Measurements from ENCODE around the gene PCSK5.

The PCSK5 gene

DNA sequence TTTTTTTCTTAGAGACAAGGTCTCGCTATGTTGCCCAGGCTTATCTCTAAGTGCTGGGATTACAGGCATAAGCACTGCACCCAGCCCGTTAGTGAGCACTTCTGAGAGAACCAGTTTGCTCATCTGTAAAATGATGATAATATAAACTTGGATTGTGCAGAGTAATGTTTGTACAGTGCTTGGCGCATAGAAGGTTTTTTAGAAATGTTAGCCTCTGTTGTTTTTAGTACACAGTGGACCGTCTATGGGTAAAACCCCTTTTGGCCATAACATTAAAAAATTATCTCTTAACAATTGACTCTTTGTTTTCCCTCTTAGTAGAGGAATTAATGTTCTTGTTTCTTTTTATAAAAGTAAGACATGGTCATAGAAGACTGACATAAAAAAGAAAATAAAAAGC, 202.1 kb downstream of the PCSK5 start:
- H3K27me3 Mint-ChIP-seq (ENCODE audit: low read depth), result no peaks in the 10 kb centered on the region
- H3K4me1 Mint-ChIP-seq (ENCODE audit: low read depth), result no peaks in the 10 kb centered on the region
- no peaks in the 10 kb centered on the region for H3K36me3 Mint-ChIP-seq (ENCODE audit: low read depth)
- no peaks in the 10 kb centered on the region for H3K9me3 Mint-ChIP-seq
- no peak overlapping the region for H3K4me3 Mint-ChIP-seq
- H3K27ac Mint-ChIP-seq, result no peak overlapping the region

DNA sequence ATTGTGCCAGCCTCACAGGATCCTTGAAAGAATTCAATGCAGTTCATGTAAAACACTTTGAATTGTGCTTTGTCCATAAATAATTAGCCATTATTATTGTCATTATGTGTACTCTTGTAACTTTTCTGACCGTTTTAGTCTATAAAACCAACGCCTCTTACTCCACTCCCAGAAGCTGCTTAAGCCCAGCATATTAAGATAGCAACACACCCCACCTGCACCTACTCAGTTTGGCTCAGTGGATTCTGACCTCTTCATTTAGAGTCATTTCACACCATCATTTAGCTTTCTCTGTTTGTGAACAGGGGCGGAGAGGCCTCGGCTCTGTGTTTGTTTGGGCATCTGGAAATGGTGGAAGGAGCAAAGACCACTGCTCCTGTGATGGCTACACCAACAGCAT, 205.1 kb downstream of the PCSK5 start:
- H3K4me3 Mint-ChIP-seq, result no peak overlapping the region
- H3K27ac Mint-ChIP-seq, result no peak overlapping the region
- peaks cover 3% of the 10 kb centered on the region for H3K4me1 Mint-ChIP-seq (ENCODE audit: low read depth)
- peaks cover 3% of the 10 kb centered on the region for H3K36me3 Mint-ChIP-seq (ENCODE audit: low read depth)
- H3K9me3 Mint-ChIP-seq, result no peaks in the 10 kb centered on the region
- H3K27me3 Mint-ChIP-seq (ENCODE audit: low read depth), result no peaks in the 10 kb centered on the region

DNA sequence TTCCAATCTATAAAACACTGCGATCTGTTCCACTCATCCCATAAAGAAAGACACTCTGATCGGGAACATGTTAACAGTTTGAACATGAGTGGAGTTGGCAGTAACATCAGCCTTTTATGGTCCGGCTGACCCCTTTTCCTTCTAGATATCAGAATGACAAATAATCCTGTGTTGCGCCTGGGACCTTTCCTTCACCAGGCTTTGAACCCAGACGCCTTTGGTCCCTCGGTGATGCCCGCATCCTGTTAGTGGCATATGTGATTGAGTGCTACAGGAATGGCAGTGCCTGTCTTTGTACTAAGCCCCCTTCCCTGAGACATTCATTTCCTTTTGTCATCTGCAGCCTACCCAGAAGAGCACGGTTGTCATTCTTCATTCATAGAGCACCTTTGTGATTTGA, 209.0 kb downstream of the PCSK5 start:
- Mint-ChIP-seq H3K4me1 (ENCODE audit: low read depth) (peaks cover 16% of the 10 kb centered on the region), H3K4me3 (no peak overlapping the region), H3K27me3 (ENCODE audit: low read depth) (no peaks in the 10 kb centered on the region), H3K9me3 (no peaks in the 10 kb centered on the region), H3K27ac (no peak overlapping the region), H3K36me3 (ENCODE audit: low read depth) (peaks cover 16% of the 10 kb centered on the region)

DNA sequence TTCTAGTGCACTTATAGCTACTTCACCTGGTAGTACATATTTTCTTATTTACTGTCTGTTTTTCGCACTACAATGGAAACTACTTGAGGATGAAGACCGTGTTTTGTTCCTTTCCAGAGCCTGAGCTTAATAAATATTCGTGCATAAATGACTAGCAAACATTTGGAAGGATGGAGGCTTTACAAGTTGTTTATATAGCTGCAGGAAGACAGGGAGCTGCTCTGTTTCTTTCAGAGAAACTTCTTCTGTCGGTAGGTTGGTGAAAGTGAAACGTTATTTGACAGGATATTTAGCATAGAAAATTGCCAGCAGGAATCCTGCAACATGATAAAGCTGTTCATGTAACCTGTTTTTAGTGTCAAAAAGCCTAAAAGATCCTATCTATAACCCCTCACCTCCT, 210.6 kb downstream of the PCSK5 start:
- Mint-ChIP-seq H3K4me1 (ENCODE audit: low read depth) (peaks cover 16% of the 10 kb centered on the region), H3K9me3 (no peaks in the 10 kb centered on the region), H3K36me3 (ENCODE audit: low read depth) (peaks cover 16% of the 10 kb centered on the region), H3K27ac (no peak overlapping the region), H3K27me3 (ENCODE audit: low read depth) (no peaks in the 10 kb centered on the region), H3K4me3 (no peak overlapping the region)

DNA sequence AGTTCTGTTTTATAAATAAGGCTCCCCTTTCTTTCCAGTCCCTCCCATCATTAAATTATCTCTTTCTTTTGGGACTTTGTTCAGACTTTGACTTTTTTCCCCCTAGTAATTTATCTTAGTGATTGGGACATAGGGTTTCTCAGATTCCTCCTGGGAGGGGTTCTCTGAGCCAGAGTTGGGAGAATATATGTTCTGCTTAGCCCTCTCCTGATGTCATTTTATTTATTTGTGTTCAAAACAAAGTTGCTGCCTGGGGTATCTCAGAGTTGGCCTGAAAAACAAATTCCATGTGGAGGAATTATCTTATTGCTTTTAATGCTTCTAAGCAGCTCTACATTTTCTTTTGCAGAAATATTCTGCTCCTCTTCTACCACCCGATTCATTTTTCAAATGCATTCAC, 211.0 kb downstream of the PCSK5 start:
- Mint-ChIP-seq H3K4me1 (ENCODE audit: low read depth) (peaks cover 16% of the 10 kb centered on the region), H3K9me3 (no peaks in the 10 kb centered on the region), H3K27me3 (ENCODE audit: low read depth) (no peaks in the 10 kb centered on the region), H3K36me3 (ENCODE audit: low read depth) (peaks cover 16% of the 10 kb centered on the region), H3K27ac (no peak overlapping the region), H3K4me3 (no peak overlapping the region)

DNA sequence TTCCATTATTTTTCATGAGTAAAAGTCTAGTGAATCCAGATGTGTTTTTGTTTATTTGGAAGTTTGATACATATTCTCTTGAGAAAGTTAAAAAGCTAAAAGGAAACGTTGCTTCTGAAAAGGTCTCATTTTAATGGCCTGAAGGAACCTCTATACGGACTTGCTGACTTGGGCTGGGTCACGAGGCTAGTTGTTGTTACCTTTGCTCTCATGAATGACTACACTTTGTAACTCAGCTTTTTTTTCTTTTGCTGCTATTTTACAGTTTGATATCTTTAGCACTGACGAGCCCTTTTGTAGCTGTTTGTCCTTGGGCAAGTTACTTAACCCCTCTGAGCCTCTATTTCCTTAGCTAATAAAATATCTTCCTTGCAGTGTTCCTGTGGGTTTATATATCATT, 211.5 kb downstream of the PCSK5 start:
- no peak overlapping the region for H3K4me3 Mint-ChIP-seq
- no peak overlapping the region for H3K27ac Mint-ChIP-seq
- peaks cover 16% of the 10 kb centered on the region for H3K4me1 Mint-ChIP-seq (ENCODE audit: low read depth)
- no peaks in the 10 kb centered on the region for H3K9me3 Mint-ChIP-seq
- H3K36me3 Mint-ChIP-seq (ENCODE audit: low read depth), result peaks cover 16% of the 10 kb centered on the region
- no peaks in the 10 kb centered on the region for H3K27me3 Mint-ChIP-seq (ENCODE audit: low read depth)

DNA sequence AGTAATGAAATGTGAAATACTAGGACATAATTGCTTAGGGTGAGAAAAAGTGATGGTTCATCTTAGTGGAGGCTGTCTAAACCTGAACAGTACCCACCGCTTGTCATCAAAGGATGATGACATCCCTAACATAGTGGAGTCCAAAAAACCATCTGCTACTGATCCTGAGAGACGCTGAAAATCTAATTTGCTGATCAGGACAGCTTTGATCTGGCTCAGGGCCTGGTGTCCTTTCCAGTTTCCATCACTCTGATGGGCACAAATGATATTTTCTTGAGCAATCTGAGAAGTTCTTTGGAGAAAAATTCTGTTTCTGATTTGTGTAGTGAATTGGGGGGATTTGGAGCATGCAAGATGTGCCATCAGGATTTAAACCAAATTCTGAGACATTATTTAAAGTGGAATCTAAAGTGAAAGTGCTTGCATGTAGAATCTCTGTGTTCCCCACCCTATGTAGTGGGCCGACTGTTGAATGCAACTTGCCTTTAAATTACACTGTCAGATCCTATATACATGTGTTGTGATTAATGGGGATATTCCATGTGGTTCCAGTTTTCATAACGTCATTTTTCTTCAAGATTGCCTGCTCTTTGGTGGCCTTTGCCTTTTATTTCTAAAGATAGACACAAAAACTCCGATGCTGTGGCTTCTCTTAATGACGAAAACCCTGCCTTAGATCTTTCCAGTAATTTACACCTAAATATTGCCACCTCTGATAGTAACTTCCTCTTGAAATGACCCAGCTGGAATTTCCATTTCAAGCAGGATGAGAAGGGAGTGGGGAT, 213.2 kb downstream of the PCSK5 start:
- Mint-ChIP-seq H3K9me3 (no peaks in the 10 kb centered on the region), H3K4me3 (no peak overlapping the region), H3K27ac (no peak overlapping the region), H3K27me3 (ENCODE audit: low read depth) (no peaks in the 10 kb centered on the region), H3K36me3 (ENCODE audit: low read depth) (peaks cover 22% of the 10 kb centered on the region), H3K4me1 (ENCODE audit: low read depth) (peaks cover 16% of the 10 kb centered on the region)

DNA sequence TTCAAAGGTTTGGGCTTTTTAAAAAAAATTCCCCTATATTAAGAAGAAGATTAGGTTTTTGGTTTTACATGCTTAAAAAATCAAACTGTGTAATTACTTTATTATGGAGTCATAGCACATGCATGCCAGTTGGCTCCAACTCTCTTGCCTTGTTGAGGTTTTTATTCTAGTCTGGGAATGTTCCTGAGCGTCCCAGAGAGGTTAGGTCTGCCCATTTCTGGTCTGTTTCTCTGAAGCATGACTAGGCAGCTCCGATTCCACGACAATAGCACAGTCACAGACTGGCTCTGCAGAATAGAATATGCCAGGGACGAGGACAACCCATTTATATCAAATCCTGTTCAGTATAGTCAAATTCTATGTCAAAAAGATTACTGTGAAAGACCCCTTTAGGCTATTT, 217.0 kb downstream of the PCSK5 start:
- Mint-ChIP-seq H3K36me3 (ENCODE audit: low read depth) (peaks cover 16% of the 10 kb centered on the region), H3K4me1 (ENCODE audit: low read depth) (peaks cover 1% of the 10 kb centered on the region), H3K9me3 (no peaks in the 10 kb centered on the region), H3K4me3 (no peak overlapping the region), H3K27ac (no peak overlapping the region), H3K27me3 (ENCODE audit: low read depth) (no peaks in the 10 kb centered on the region)

DNA sequence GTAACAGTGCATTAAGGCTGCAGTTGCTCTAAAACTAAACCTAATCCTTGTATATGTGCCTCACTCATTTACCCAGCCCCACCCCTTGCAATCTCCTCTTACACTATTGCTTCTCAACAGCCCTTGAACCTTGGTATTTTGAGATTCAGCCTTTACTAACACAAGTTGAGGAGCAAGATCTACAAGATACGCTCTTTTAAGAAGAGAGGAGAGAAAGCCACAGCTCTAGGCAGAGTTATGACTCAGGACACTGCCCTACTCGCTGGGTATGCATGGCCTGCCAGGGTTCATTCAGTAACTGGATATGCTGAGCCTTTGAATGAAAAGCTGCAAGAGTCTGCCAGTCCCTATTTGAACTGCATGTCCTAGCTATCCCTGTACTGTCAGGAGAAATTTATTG, 219.5 kb downstream of the PCSK5 start:
- no peak overlapping the region for H3K27ac Mint-ChIP-seq
- H3K4me3 Mint-ChIP-seq, result no peak overlapping the region
- peaks cover 9% of the 10 kb centered on the region for H3K36me3 Mint-ChIP-seq (ENCODE audit: low read depth)

DNA sequence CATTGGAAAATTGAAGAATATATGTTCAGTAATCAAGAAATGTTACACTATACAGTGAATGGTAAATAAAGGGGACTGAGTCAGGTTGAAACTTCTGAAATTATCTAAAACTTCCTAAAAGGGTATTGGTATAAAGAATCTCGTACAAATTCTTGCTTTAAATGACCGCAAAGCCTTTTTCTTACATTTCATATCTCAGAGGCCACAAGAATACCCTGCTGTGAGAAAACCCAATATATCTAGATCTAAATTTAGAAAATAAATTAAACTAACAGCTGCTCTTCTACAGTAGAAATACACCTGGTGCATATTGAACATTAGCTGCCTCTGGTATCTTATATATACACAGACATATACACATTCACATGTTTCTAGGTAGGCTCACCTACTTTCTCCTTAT, 221.7 kb downstream of the PCSK5 start:
- Mint-ChIP-seq H3K27ac (no peak overlapping the region), H3K4me3 (no peak overlapping the region), H3K9me3 (no peaks in the 10 kb centered on the region), H3K27me3 (ENCODE audit: low read depth) (no peaks in the 10 kb centered on the region), H3K36me3 (ENCODE audit: low read depth) (peaks cover 9% of the 10 kb centered on the region), H3K4me1 (ENCODE audit: low read depth) (peaks cover 5% of the 10 kb centered on the region)

More for the DNA sequence above, 219.5 kb downstream of the PCSK5 start:
- no peaks in the 10 kb centered on the region for H3K27me3 Mint-ChIP-seq (ENCODE audit: low read depth)
- H3K4me1 Mint-ChIP-seq (ENCODE audit: low read depth), result no peaks in the 10 kb centered on the region
- no peaks in the 10 kb centered on the region for H3K9me3 Mint-ChIP-seq

DNA sequence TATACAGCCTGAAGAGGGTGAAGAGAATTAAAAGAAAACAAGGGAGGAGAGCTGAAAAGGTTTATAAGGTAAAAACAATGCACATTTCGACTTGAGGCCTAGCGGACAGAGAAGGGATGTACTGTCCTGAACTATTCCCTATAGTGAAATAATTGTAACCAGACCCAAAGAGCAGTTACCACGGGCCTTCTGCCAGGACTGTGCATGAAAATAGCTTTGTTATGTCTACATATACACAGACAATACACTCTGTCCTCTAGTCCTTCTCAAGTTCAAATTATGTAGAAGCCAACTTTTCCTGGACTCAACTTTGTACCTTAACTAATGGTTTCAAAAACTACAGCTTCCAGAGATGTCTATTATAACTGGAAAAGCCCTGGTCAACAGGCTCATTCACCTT, 223.7 kb downstream of the PCSK5 start:
- peaks cover 6% of the 10 kb centered on the region for H3K4me1 Mint-ChIP-seq (ENCODE audit: low read depth)
- H3K4me3 Mint-ChIP-seq, result no peak overlapping the region
- no peak overlapping the region for H3K27ac Mint-ChIP-seq
- no peaks in the 10 kb centered on the region for H3K27me3 Mint-ChIP-seq (ENCODE audit: low read depth)
- H3K36me3 Mint-ChIP-seq (ENCODE audit: low read depth), result no peaks in the 10 kb centered on the region
- H3K9me3 Mint-ChIP-seq, result no peaks in the 10 kb centered on the region

DNA sequence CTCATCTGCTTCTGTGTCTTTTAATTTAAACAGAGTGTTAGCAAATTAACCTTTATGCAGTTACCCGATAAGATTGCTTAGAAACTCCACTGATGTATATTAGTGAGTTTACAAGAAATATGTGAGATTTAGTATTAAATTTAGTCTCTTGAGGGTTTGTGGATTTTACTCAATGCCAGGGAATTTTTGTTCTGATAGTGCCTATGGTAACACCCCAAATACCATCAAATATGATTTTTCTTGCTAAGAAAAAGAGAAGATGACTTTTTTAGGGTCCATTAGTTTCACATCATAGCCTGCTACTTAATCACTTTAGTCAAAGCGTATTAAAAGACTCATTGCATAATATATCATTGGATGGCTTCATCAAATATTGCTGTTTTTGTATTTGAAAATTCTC, 224.9 kb downstream of the PCSK5 start:
- Mint-ChIP-seq H3K4me3 (no peak overlapping the region), H3K4me1 (ENCODE audit: low read depth) (peaks cover 6% of the 10 kb centered on the region), H3K36me3 (ENCODE audit: low read depth) (no peaks in the 10 kb centered on the region), H3K27me3 (ENCODE audit: low read depth) (no peaks in the 10 kb centered on the region), H3K9me3 (no peaks in the 10 kb centered on the region), H3K27ac (no peak overlapping the region)

DNA sequence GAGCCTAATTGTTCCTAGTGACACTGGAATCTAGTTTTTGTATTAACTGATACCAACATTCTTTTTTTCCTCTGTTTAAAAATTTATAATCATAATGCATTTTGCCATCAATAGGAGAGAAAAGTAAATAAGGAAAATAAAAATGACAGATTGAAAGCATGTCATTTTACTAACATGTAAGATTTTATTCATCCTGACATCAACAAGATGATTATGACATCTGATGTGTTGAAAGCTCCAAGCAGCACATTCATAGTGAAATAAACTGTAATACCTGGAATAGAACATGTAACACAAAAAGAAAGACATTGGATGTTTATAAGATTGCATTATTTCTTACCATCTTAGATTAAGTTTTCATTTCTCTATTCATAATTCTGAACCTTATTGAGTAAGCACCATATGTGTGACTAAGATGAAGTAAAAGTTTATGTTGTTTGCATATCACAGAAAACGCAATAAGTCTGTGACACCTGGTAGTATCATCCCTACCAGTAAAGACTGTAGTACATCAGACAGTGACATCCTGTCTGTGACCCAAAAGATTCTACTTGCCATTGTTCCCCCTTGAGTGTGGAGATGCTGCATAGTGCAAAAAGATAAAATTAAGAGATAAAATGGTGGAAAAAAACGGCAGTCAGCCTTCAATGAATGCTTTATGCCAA, 225.6 kb downstream of the PCSK5 start:
- Mint-ChIP-seq H3K27me3 (ENCODE audit: low read depth) (no peaks in the 10 kb centered on the region), H3K4me1 (ENCODE audit: low read depth) (peaks cover 6% of the 10 kb centered on the region), H3K36me3 (ENCODE audit: low read depth) (no peaks in the 10 kb centered on the region), H3K4me3 (no peak overlapping the region), H3K27ac (no peak overlapping the region), H3K9me3 (no peaks in the 10 kb centered on the region)

DNA sequence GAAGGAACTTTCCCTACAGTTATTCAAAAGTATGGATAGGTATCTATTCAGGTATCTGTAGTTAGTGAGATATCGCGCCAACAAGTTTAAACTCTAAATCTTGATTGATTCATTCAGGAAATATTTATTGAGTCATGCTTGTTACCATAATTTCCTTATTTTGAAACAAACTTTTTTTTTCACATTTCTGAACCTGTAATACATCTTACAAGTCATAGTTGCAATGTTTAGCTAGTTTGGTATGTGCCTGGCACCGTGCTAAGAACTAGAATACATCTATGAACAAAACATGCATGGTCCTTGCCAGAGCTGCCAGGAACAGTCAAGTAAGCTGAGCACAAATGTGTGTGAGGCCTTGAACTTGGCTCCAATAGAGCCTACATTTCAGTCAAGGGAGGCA, 226.4 kb downstream of the PCSK5 start:
- Mint-ChIP-seq H3K4me3 (no peak overlapping the region), H3K9me3 (no peaks in the 10 kb centered on the region), H3K27me3 (ENCODE audit: low read depth) (no peaks in the 10 kb centered on the region), H3K4me1 (ENCODE audit: low read depth) (peaks cover 6% of the 10 kb centered on the region), H3K27ac (peak overlapping the region; percentile 12), H3K36me3 (ENCODE audit: low read depth) (no peaks in the 10 kb centered on the region)

DNA sequence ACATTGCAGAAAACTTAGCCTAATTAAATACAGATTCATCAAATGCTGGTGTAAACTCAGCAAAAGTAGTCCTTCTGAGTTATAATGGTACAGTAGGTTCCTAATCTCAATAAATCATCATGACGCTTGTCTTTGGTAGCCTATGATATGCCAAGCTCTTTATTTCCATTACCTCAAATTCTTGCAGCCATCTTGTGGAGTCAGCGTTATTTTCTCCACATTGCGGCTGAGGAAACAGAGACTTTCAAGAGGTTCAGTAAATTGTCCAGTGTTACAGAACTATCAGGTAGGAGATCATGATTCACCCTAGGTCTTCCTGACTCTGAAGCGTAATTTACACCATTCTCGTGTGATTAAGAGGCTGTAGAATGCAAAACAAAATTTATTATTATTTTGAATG, 237.2 kb downstream of the PCSK5 start:
- H3K9me3 Mint-ChIP-seq, result no peaks in the 10 kb centered on the region
- H3K4me3 Mint-ChIP-seq, result no peak overlapping the region
- H3K36me3 Mint-ChIP-seq (ENCODE audit: low read depth), result no peaks in the 10 kb centered on the region
- no peaks in the 10 kb centered on the region for H3K4me1 Mint-ChIP-seq (ENCODE audit: low read depth)
- H3K27ac Mint-ChIP-seq, result no peak overlapping the region
- no peaks in the 10 kb centered on the region for H3K27me3 Mint-ChIP-seq (ENCODE audit: low read depth)
